ENCODE results near the gene LRP5.

GRCh38 chr11:68342459-68343158, 30.2 kb downstream of the LRP5 start:
- no peak for TF ChIP-seq EP300 (IDR thresholded peaks at IDR 0.05)
- no peak for TF ChIP-seq CTCF (IDR thresholded peaks at IDR 0.05)
- TF ChIP-seq POLR2A (IDR thresholded peaks at IDR 0.05): no peak
- no peak for TF ChIP-seq POLR2AphosphoS5 (IDR thresholded peaks at IDR 0.05)

All from suprapubic skin (tissue), 4 donors.